SK-N-SH treated with all-trans-retinoic acid at 6 μM for 48 hours (cell line): Measurements from ENCODE around the gene LYZL6.

Source experiments
- ATAC-seq: fragments of 200-7000 bp; cut with Tn5 transposase; 3 replicates; pipeline ENCODE4 v1.9.1; 2020; ENCODE audit warnings: mild to moderate bottlenecking, moderate library complexity
- ARNTL ChIP-seq: fragments of 450-650 bp; formaldehyde crosslinking; IDR thresholded peaks from 2 replicates; pipeline ENCODE4 v1.5.0; 2020; ENCODE audit warnings: low read depth, mild to moderate bottlenecking, moderate library complexity, borderline replicate concordance
- ESRRG ChIP-seq: fragments of 250-450 bp; sonication (Bioruptor Pico); IDR thresholded peaks from 2 replicates; pipeline ENCODE4 v1.6.1; 2021; ENCODE audit warnings: mild to moderate bottlenecking
- ISL1 ChIP-seq: fragments of 250-450 bp; sonication (Bioruptor Pico); IDR thresholded peaks from 2 replicates; pipeline ENCODE4 v2.1.2; 2022; ENCODE audit warnings: mild to moderate bottlenecking, moderate library complexity
- OSR1 ChIP-seq: fragments of 250-450 bp; sonication (Bioruptor Pico); IDR thresholded peaks from 2 replicates; pipeline ENCODE4 v1.8.0; 2022; ENCODE audit warnings: moderate library complexity, mild to moderate bottlenecking, inconsistent platforms
- PATZ1 ChIP-seq: fragments of 250-450 bp; sonication (Bioruptor Pico); IDR thresholded peaks from 2 replicates; pipeline ENCODE4 v1.8.0; 2020; ENCODE audit warnings: mild to moderate bottlenecking, moderate library complexity, borderline replicate concordance
- RARB ChIP-seq: fragments of 250-450 bp; sonication (Bioruptor Pico); IDR thresholded peaks from 2 replicates; pipeline ENCODE4 v1.8.0; 2021; ENCODE audit warnings: mild to moderate bottlenecking, moderate library complexity
- TCF4 ChIP-seq: fragments of 250-450 bp; sonication (Bioruptor Pico); IDR thresholded peaks from 2 replicates; pipeline ENCODE4 v1.8.0; 2021; ENCODE audit warnings: mild to moderate bottlenecking, moderate library complexity, borderline replicate concordance
- ZFP3 ChIP-seq: fragments of 250-450 bp; sonication (Bioruptor Pico); IDR thresholded peaks from 2 replicates; pipeline ENCODE4 v1.5.0; 2020; ENCODE audit warnings: mild to moderate bottlenecking, moderate library complexity
- ZFP30 ChIP-seq: fragments of 450-650 bp; formaldehyde crosslinking; IDR thresholded peaks from 2 replicates; pipeline ENCODE4 v1.5.0; 2022; ENCODE audit warnings: mild to moderate bottlenecking, moderate library complexity
- ZNF565 ChIP-seq: fragments of 450-650 bp; formaldehyde crosslinking; conservative IDR thresholded peaks from 2 replicates; pipeline ENCODE4 v1.5.0; 2020; ENCODE audit warnings: low read depth, mild to moderate bottlenecking, moderate library complexity
- ZNF70 ChIP-seq: fragments of 450-650 bp; formaldehyde crosslinking; IDR thresholded peaks from 2 replicates; pipeline ENCODE4 v1.5.0; 2020; ENCODE audit warnings: mild to moderate bottlenecking, moderate library complexity
- ZNF8 ChIP-seq: fragments of 450-650 bp; formaldehyde crosslinking; IDR thresholded peaks from 2 replicates; pipeline ENCODE4 v1.5.0; 2020; ENCODE audit warnings: mild to moderate bottlenecking, moderate library complexity

LYZL6 gene

GRCh38 chr17:35890774-35891155, 52.7 kb downstream of the LYZL6 start:
- TF ChIP-seq ZNF565 (CRISPR knock-in tag): no peak
- no peak for TF ChIP-seq TCF4 (CRISPR knock-in tag)
- no peak for TF ChIP-seq ARNTL (CRISPR knock-in tag)
- ATAC-seq: no peak

GRCh38 chr17:35889818-35890773, 53.4 kb downstream of the LYZL6 start:
- ATAC-seq: peak; percentile 78
- TF ChIP-seq ZNF8 (CRISPR knock-in tag) (no peak), TCF4 (CRISPR knock-in tag) (no peak), OSR1 (CRISPR knock-in tag) (no peak), ZFP3 (CRISPR knock-in tag) (no peak), ISL1 (CRISPR knock-in tag) (no peak), ESRRG (CRISPR knock-in tag) (no peak), ZFP30 (CRISPR knock-in tag) (no peak), PATZ1 (CRISPR knock-in tag) (no peak)

- no peak for TF ChIP-seq PATZ1 (CRISPR knock-in tag)
- TF ChIP-seq ARNTL (CRISPR knock-in tag): no peak
- no peak for TF ChIP-seq ESRRG (CRISPR knock-in tag)
- peak; percentile 46; the same call in 1 of the 2 replicates for TF ChIP-seq ZNF70
- no peak for TF ChIP-seq ISL1 (CRISPR knock-in tag)
- TF ChIP-seq RARB (CRISPR knock-in tag): no peak
- ATAC-seq: no peak
Measured at GRCh38 chr17:35889241-35889640, 54.3 kb downstream of the LYZL6 start.
